ENCODE data around the gene TLR9. TPM values are rescaled to one million over a fixed set of nuclear protein-coding genes. Genes with fewer than 3 reads are reported as not detected.

The TLR9 gene
- total RNA-seq, 4 donors from 2014 or later = not detected

GRCh38 chr3:52218026-52218425 lies 7.4 kb downstream of the TLR9 start:
- no peak for TF ChIP-seq EP300 (IDR thresholded peaks at IDR 0.05)
- no peak for TF ChIP-seq POLR2A (IDR thresholded peaks at IDR 0.05)
- TF ChIP-seq, protein P1, sequence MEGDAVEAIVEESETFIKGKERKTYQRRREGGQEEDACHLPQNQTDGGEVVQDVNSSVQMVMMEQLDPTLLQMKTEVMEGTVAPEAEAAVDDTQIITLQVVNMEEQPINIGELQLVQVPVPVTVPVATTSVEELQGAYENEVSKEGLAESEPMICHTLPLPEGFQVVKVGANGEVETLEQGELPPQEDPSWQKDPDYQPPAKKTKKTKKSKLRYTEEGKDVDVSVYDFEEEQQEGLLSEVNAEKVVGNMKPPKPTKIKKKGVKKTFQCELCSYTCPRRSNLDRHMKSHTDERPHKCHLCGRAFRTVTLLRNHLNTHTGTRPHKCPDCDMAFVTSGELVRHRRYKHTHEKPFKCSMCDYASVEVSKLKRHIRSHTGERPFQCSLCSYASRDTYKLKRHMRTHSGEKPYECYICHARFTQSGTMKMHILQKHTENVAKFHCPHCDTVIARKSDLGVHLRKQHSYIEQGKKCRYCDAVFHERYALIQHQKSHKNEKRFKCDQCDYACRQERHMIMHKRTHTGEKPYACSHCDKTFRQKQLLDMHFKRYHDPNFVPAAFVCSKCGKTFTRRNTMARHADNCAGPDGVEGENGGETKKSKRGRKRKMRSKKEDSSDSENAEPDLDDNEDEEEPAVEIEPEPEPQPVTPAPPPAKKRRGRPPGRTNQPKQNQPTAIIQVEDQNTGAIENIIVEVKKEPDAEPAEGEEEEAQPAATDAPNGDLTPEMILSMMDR (IDR thresholded peaks at IDR 0.05) = no peak
- TF ChIP-seq POLR2AphosphoS5 (IDR thresholded peaks at IDR 0.05) = no peak
- H3K4me3 ChIP-seq = no peak overlapping the region
- H3K27me3 ChIP-seq = no peaks in the 10 kb centered on the region
- 61 to 71% methylated on average over 1 to 3 of the region's 3 CpGs for WGBS, 2 donors (ENCODE audit: low coverage in 1 of 2)
- peak overlapping the region in 3 of 4 donors; percentile 55 to 79 (median 63) for H3K27ac ChIP-seq
- H3K4me1 ChIP-seq = peaks cover 0 to 58% (median 16%) of the 10 kb centered on the region in 3 donors
- H3K36me3 ChIP-seq = peaks cover 0 to 27% of the 10 kb centered on the region in 2 donors
- no peak for ATAC-seq
- H3K9me3 ChIP-seq = no peaks in the 10 kb centered on the region

DNA sequence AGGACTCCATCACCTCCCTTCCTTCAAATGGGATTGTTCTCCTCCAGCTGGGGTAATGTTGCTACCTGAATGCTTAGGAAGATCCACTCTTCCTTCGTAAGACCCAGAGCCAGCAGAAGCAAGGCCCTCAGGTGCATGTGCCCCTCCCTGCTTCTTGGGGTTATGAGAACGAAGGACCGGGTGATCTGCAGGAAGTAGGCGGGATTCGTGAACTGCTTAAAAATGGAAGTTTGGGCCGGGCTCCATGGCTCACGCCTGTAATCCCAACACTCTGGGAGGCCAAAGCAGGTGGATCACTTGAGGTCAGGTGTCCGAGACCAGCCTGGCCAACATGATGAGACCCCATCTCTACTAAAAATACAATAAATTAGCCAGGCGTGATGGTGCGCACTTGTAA lies 8.0 kb downstream of the TLR9 start:
- Histone ChIP-seq H3K27ac (peak overlapping the region in 3 of 4 donors; percentile 55 to 79 (median 63)), H3K9me3 (no peaks in the 10 kb centered on the region), H3K4me3 (no peak overlapping the region), H3K27me3 (no peaks in the 10 kb centered on the region), H3K4me1 (peaks cover 0 to 58% (median 16%) of the 10 kb centered on the region in 3 donors), H3K36me3 (peaks cover 0 to 34% of the 10 kb centered on the region in 2 donors)
- TF ChIP-seq EP300 (IDR thresholded peaks at IDR 0.05) = no peak
- no peak for TF ChIP-seq POLR2AphosphoS5 (IDR thresholded peaks at IDR 0.05)
- TF ChIP-seq, protein P1 (IDR thresholded peaks at IDR 0.05) = no peak
- no peak for TF ChIP-seq POLR2A (IDR thresholded peaks at IDR 0.05)
- no peak for ATAC-seq
- WGBS, 2 donors (ENCODE audit: low coverage in 1 of 2) = 79 to 94% methylated on average over 5 to 8 of the region's 10 CpGs

GRCh38 chr3:52216585-52217408 lies 8.6 kb downstream of the TLR9 start:
- no peaks in the 10 kb centered on the region for H3K9me3 ChIP-seq
- H3K4me1 ChIP-seq = peaks cover 0 to 52% (median 16%) of the 10 kb centered on the region in 3 donors
- TF ChIP-seq POLR2AphosphoS5 (IDR thresholded peaks at IDR 0.05) (peak; percentile 83), EP300 (IDR thresholded peaks at IDR 0.05) (no peak), POLR2A (IDR thresholded peaks at IDR 0.05) (no peak)
- TF ChIP-seq, protein P1 (IDR thresholded peaks at IDR 0.05) = no peak
- WGBS, 2 donors (ENCODE audit: low coverage in 1 of 2) = 17 to 72% methylated on average over 3 to 7 of the region's 13 CpGs
- H3K4me3 ChIP-seq = no peak overlapping the region
- H3K27me3 ChIP-seq = no peaks in the 10 kb centered on the region
- peak overlapping the region in 3 of 4 donors; percentile 55 to 79 (median 63) for H3K27ac ChIP-seq
- peaks cover 0 to 40% of the 10 kb centered on the region in 2 donors for H3K36me3 ChIP-seq
- peak; percentile 83 for ATAC-seq

- Histone ChIP-seq H3K27me3 (no peaks in the 10 kb centered on the region), H3K36me3 (peaks cover 0 to 54% of the 10 kb centered on the region in 2 donors), H3K9me3 (no peaks in the 10 kb centered on the region), H3K4me1 (peaks cover 0 to 39% (median 11%) of the 10 kb centered on the region in 3 donors), H3K4me3 (no peak overlapping the region), H3K27ac (no peak overlapping the region)
- TF ChIP-seq, protein P1 (IDR thresholded peaks at IDR 0.05) = no peak
- no peak for TF ChIP-seq POLR2AphosphoS5 (IDR thresholded peaks at IDR 0.05)
- no peak for TF ChIP-seq POLR2A (IDR thresholded peaks at IDR 0.05)
- no peak for TF ChIP-seq EP300 (IDR thresholded peaks at IDR 0.05)
- 88 to 96% methylated on average over 5 to 7 of the region's 7 CpGs for WGBS, 2 donors (ENCODE audit: low coverage in 1 of 2)
- no peak for ATAC-seq
Measured at GRCh38 chr3:52215351-52215750, 10.1 kb downstream of the TLR9 start.

DNA sequence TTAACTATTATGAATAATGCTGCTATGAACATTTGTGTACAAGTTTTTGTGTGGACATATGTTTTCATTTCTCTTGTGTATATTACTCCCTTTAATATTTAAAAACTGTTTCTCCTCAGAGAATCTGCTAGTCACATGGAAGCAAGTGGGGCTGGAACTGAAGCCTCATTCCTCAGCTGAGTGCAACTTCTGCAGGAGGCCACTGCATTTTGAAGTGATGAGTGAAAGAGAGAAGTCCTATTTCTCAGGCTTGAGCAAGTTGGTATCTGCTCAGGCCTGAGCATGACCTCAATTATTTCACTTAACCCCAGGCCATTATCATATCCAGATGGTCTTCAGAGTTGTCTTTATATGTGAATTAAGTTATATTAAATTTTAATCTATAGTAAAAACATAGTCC lies 11.5 kb downstream of the TLR9 start:
- H3K4me3 ChIP-seq = no peak overlapping the region
- ATAC-seq = no peak
- H3K36me3 ChIP-seq = peaks cover 4 to 69% of the 10 kb centered on the region in 2 donors
- H3K27me3 ChIP-seq = no peaks in the 10 kb centered on the region
- H3K27ac ChIP-seq = no peak overlapping the region
- no peaks in the 10 kb centered on the region for H3K9me3 ChIP-seq
- no peak for TF ChIP-seq POLR2AphosphoS5 (IDR thresholded peaks at IDR 0.05)
- TF ChIP-seq POLR2A (IDR thresholded peaks at IDR 0.05) = no peak
- H3K4me1 ChIP-seq = peaks cover 0 to 30% (median 11%) of the 10 kb centered on the region in 3 donors

Measured in gastroesophageal sphincter (tissue), 4 donors.